Gastroesophageal sphincter (tissue), 4 donors: ENCODE data around the gene OR4K14. TPM values are rescaled to one million over a fixed set of nuclear protein-coding genes. Genes with fewer than 3 reads are reported as not detected.

ENCODE experiments used
- ATAC-seq: fragments of 150-250 bp; one replicate; pipeline ENCODE4 v1.9.1; 2016; ENCODE audit warnings: mild to moderate bottlenecking, moderate library complexity
- H3K27ac ChIP-seq, 4 donors: fragments of 200-600 bp; sonication (generic) in 3 of 4; 1 replicate in 3 of 4; 2 replicates in 1 of 4; pipeline ENCODE4 v1.5.1; 2016 to 2019
- H3K27me3 ChIP-seq: fragments of 200-600 bp; sonication (generic); one replicate; pipeline ENCODE4 v1.5.1; 2019
- H3K36me3 ChIP-seq, 2 donors: fragments of 200-600 bp; sonication (generic); one replicate each; pipeline ENCODE4 v1.5.1; 2019; ENCODE audit warnings: control low read depth in 1 of 2
- H3K4me1 ChIP-seq, 3 donors: fragments of 200-600 bp; sonication (generic); 1 replicate in 2 of 3; 2 replicates in 1 of 3; pipeline ENCODE4 v1.5.1; 2016 to 2019; ENCODE audit warnings: control low read depth in 2 of 3
- H3K4me3 ChIP-seq, 2 donors: fragments of 200-600 bp; sonication (generic); one replicate each; pipeline ENCODE4 v1.5.1; 2019; ENCODE audit warnings: mild to moderate bottlenecking in 1 of 2, moderate library complexity in 1 of 2
- H3K9me3 ChIP-seq, 3 donors: fragments of 200-600 bp; sonication (generic); one replicate each; pipeline ENCODE4 v1.5.1; 2017 to 2019; ENCODE audit warnings: control low read depth in 2 of 3
- CTCF ChIP-seq, 4 experiments: fragments of 200-600 bp in 2 of 4; fragments of 450-650 bp in 2 of 4; sonication (generic) in 1 of 4; IDR thresholded peaks; one replicate each; pipeline ENCODE4 v1.5.1; 2017 to 2019; ENCODE audit warnings: antibody characterized with exemption in 4 of 4, mild to moderate bottlenecking in 2 of 4, moderate library complexity in 2 of 4
- EP300 ChIP-seq: sonication (generic); formaldehyde crosslinking; IDR thresholded peaks from one replicate; pipeline ENCODE4 v1.6.1; 2017; ENCODE audit warnings: antibody characterized with exemption, mild to moderate bottlenecking
- POLR2A ChIP-seq, 2 donors: fragments of 450-650 bp; IDR thresholded peaks; one replicate each; pipeline ENCODE4 v1.6.1; 2017; ENCODE audit warnings: antibody characterized with exemption in 2 of 2, mild to moderate bottlenecking in 2 of 2, moderate library complexity in 1 of 2
- POLR2AphosphoS5 ChIP-seq: sonication (generic); formaldehyde crosslinking; IDR thresholded peaks from one replicate; pipeline ENCODE4 v1.6.1; 2017; ENCODE audit warnings: antibody characterized with exemption
- whole genome bisulfite sequencing, 2 donors: methylation state at CpG; one replicate each; pipeline ENCODE4 v1.1.5; 2018; ENCODE audit warnings: low coverage in 1 of 2; 5-methylcytosine and 5-hydroxymethylcytosine counted together
- total RNA-seq, 4 donors: library from RNA; depleted of rRNA; stranded (reverse); fragments of >200 nt; gene quantifications; one replicate each; pipeline ENCODE4 v1.1.0, GENCODE V29; 2016

OR4K14 gene
- not detected for total RNA-seq

- no peaks in the 10 kb centered on the region for H3K4me1 ChIP-seq
- 56 to 81% methylated on average over 2 of the region's 2 CpGs for WGBS, 2 donors
- TF ChIP-seq POLR2A (IDR thresholded peaks at IDR 0.05) (no peak), POLR2AphosphoS5 (no peak), CTCF (IDR thresholded peaks at IDR 0.05) (no peak), EP300 (no peak)
Measured at GRCh38 chr14:20019257-20019865, at the start of gene OR4K14. TSS of gene OR4K14 (minus strand) at chr14:20019307. CDS start at chr14:20015193, 4,114 bp downstream.

GRCh38 chr14:20059745-20060144 lies 40.6 kb upstream of the OR4K14 start, which contains the start of gene OR4L1:
TSS of gene OR4L1 (plus strand) at chr14:20060045. CDS start at chr14:20060045, 0 bp downstream.
- H3K27me3 ChIP-seq, result no peaks in the 10 kb centered on the region
- 56 to 69% methylated on average over 2 of the region's 2 CpGs for WGBS, 2 donors
- H3K36me3 ChIP-seq, result no peaks in the 10 kb centered on the region
- no peak for ATAC-seq
- H3K4me1 ChIP-seq, result no peaks in the 10 kb centered on the region
- H3K4me3 ChIP-seq, result no peak within 1 kb of the TSS
- no peak within 1 kb of the TSS for H3K27ac ChIP-seq
- TF ChIP-seq POLR2AphosphoS5 (no peak), EP300 (no peak), POLR2A (IDR thresholded peaks at IDR 0.05) (no peak), CTCF (IDR thresholded peaks at IDR 0.05) (no peak)
- peaks cover 0 to 5% (median 0%) of the 10 kb centered on the region in 3 donors for H3K9me3 ChIP-seq

More at GRCh38 chr14:20019257-20019865, at the start of gene OR4K14:
- H3K27ac ChIP-seq, result no peak within 1 kb of the TSS
- no peak for ATAC-seq
- H3K27me3 ChIP-seq, result no peaks in the 10 kb centered on the region
- no peak within 1 kb of the TSS for H3K4me3 ChIP-seq
- peaks cover 0 to 5% (median 0%) of the 10 kb centered on the region in 3 donors for H3K9me3 ChIP-seq
- no peaks in the 10 kb centered on the region for H3K36me3 ChIP-seq

GRCh38 chr14:20048202-20048601 lies 29.1 kb upstream of the OR4K14 start:
- Histone ChIP-seq H3K36me3 (no peaks in the 10 kb centered on the region), H3K27me3 (no peaks in the 10 kb centered on the region), H3K27ac (no peak overlapping the region), H3K9me3 (no peaks in the 10 kb centered on the region), H3K4me1 (no peaks in the 10 kb centered on the region), H3K4me3 (no peak overlapping the region)
- 60 to 70% methylated on average over 1 of the region's 1 CpG for WGBS, 2 donors
- TF ChIP-seq EP300 (no peak), CTCF (IDR thresholded peaks at IDR 0.05) (no peak), POLR2A (IDR thresholded peaks at IDR 0.05) (no peak), POLR2AphosphoS5 (no peak)
- ATAC-seq, result no peak

- no peak overlapping the region for H3K27ac ChIP-seq
- H3K4me1 ChIP-seq, result no peaks in the 10 kb centered on the region
- TF ChIP-seq CTCF (IDR thresholded peaks at IDR 0.05), result no peak
- TF ChIP-seq POLR2AphosphoS5, result no peak
- TF ChIP-seq EP300, result no peak
- no peak for TF ChIP-seq POLR2A (IDR thresholded peaks at IDR 0.05)
- no peak overlapping the region for H3K4me3 ChIP-seq
- no peak for ATAC-seq
- H3K27me3 ChIP-seq, result no peaks in the 10 kb centered on the region
- H3K36me3 ChIP-seq, result no peaks in the 10 kb centered on the region
- no peaks in the 10 kb centered on the region for H3K9me3 ChIP-seq
- whole genome bisulfite sequencing, 2 donors, result 75 to 82% methylated on average over 4 of the region's 5 CpGs
Measured at GRCh38 chr14:20044243-20044642, 25.1 kb upstream of the OR4K14 start.

GRCh38 chr14:20035938-20036337 lies 16.8 kb upstream of the OR4K14 start, which contains the start of gene OR4K13:
TSS of gene OR4K13 (minus strand) at chr14:20036038. CDS start at chr14:20034758, 1,280 bp downstream.
- ATAC-seq, result no peak
- TF ChIP-seq POLR2A (IDR thresholded peaks at IDR 0.05), result no peak
- TF ChIP-seq EP300, result no peak
- TF ChIP-seq POLR2AphosphoS5, result no peak
- no peak for TF ChIP-seq CTCF (IDR thresholded peaks at IDR 0.05)
- 80 to 93% methylated on average over 4 of the region's 4 CpGs for WGBS, 2 donors
- no peaks in the 10 kb centered on the region for H3K9me3 ChIP-seq
- no peaks in the 10 kb centered on the region for H3K36me3 ChIP-seq
- no peaks in the 10 kb centered on the region for H3K27me3 ChIP-seq
- H3K4me1 ChIP-seq, result no peaks in the 10 kb centered on the region
- no peak within 1 kb of the TSS for H3K27ac ChIP-seq
- no peak within 1 kb of the TSS for H3K4me3 ChIP-seq
